Suprapubic skin (tissue), 4 donors: ENCODE data around the gene SLC8A2. TPM values are rescaled to one million over a fixed set of nuclear protein-coding genes. Genes with fewer than 3 reads are reported as not detected.

Experiments
- DNase-seq, 2 donors: peaks; one replicate each; pipeline ENCODE4 v3.0.0-alpha.2; 2019; ENCODE audit warnings: low spot score in 2 of 2
- H3K27ac ChIP-seq: fragments of 200-600 bp; sonication (generic); one replicate; pipeline ENCODE4 v1.5.1; 2019
- H3K27me3 ChIP-seq: fragments of 200-600 bp; sonication (generic); one replicate; pipeline ENCODE4 v1.5.1; 2019
- H3K36me3 ChIP-seq: fragments of 200-600 bp; sonication (generic); one replicate; pipeline ENCODE4 v1.5.1; 2019
- H3K4me1 ChIP-seq: fragments of 200-600 bp; sonication (generic); one replicate; pipeline ENCODE4 v1.5.1; 2019
- H3K4me3 ChIP-seq: fragments of 200-600 bp; sonication (generic); one replicate; pipeline ENCODE4 v1.5.1; 2019; ENCODE audit warnings: mild to moderate bottlenecking
- H3K9me3 ChIP-seq: fragments of 200-600 bp; sonication (generic); one replicate; pipeline ENCODE4 v1.5.1; 2019
- CTCF ChIP-seq, 2 donors: fragments of 200-600 bp in 1 of 2; fragments of 450-650 bp in 1 of 2; sonication (generic) in 1 of 2; IDR thresholded peaks; one replicate each; pipeline ENCODE4 v1.5.1; 2016 to 2019; ENCODE audit warnings: antibody characterized with exemption in 2 of 2, mild to moderate bottlenecking in 1 of 2, moderate library complexity in 1 of 2
- EP300 ChIP-seq: sonication (generic); formaldehyde crosslinking; IDR thresholded peaks from one replicate; pipeline ENCODE4 v1.6.1; 2017; ENCODE audit warnings: antibody characterized with exemption
- POLR2A ChIP-seq, 2 donors: fragments of 450-650 bp; IDR thresholded peaks; one replicate each; pipeline ENCODE4 v1.6.1; 2017; ENCODE audit warnings: antibody characterized with exemption in 2 of 2, mild to moderate bottlenecking in 2 of 2, moderate library complexity in 2 of 2
- POLR2AphosphoS5 ChIP-seq, 3 donors: sonication (generic); formaldehyde crosslinking; IDR thresholded peaks; one replicate each; pipeline ENCODE4 v1.6.1; 2017; ENCODE audit warnings: antibody characterized with exemption in 3 of 3
- WGBS: methylation state at CpG from one replicate; pipeline ENCODE4 v1.1.5; 2018; 5-methylcytosine and 5-hydroxymethylcytosine counted together
- total RNA-seq, 4 donors: library from RNA; depleted of rRNA; stranded (reverse); fragments of >200 nt; gene quantifications; one replicate each; pipeline ENCODE4 v1.1.0, GENCODE V29; 2016

Gene SLC8A2
- total RNA-seq, 4 donors from 2014 or later, result 0.26 to 1.2 (median 0.38) TPM; not detected in 1

GRCh38 chr19:47503826-47504150, 32.1 kb upstream of the SLC8A2 start:
- Histone ChIP-seq H3K9me3 (no peaks in the 10 kb centered on the region), H3K27me3 (no peaks in the 10 kb centered on the region), H3K27ac (no peak overlapping the region), H3K36me3 (peaks cover 48% of the 10 kb centered on the region), H3K4me1 (peaks cover 54% of the 10 kb centered on the region), H3K4me3 (no peak overlapping the region)
- no peak for DNase-seq
- TF ChIP-seq POLR2A (IDR thresholded peaks at IDR 0.05), result no peak
- TF ChIP-seq CTCF (IDR thresholded peaks at IDR 0.05), result no peak
- TF ChIP-seq EP300, result no peak
- no peak for TF ChIP-seq POLR2AphosphoS5 (IDR thresholded peaks at IDR 0.05)
- 96% methylated on average over 5 of the region's 5 CpGs for WGBS

- Histone ChIP-seq H3K27ac (no peak overlapping the region), H3K36me3 (peaks cover 53% of the 10 kb centered on the region), H3K4me3 (no peak overlapping the region), H3K9me3 (no peaks in the 10 kb centered on the region), H3K27me3 (no peaks in the 10 kb centered on the region), H3K4me1 (peaks cover 49% of the 10 kb centered on the region)
- 88% methylated on average over 13 of the region's 13 CpGs for WGBS
- no peak for DNase-seq
- TF ChIP-seq POLR2A (IDR thresholded peaks at IDR 0.05) (no peak), EP300 (no peak), POLR2AphosphoS5 (IDR thresholded peaks at IDR 0.05) (no peak), CTCF (IDR thresholded peaks at IDR 0.05) (no peak)
These were observed 31.6 kb upstream of the SLC8A2 start for GRCh38 chr19:47503130-47503825.

GRCh38 chr19:47499863-47500830, 28.5 kb upstream of the SLC8A2 start:
- Histone ChIP-seq H3K9me3 (no peaks in the 10 kb centered on the region), H3K4me1 (peaks cover 41% of the 10 kb centered on the region), H3K36me3 (peaks cover 80% of the 10 kb centered on the region), H3K27ac (no peak overlapping the region), H3K27me3 (no peaks in the 10 kb centered on the region), H3K4me3 (no peak overlapping the region)
- DNase-seq, result no peak
- TF ChIP-seq POLR2A (IDR thresholded peaks at IDR 0.05) (no peak), EP300 (no peak), POLR2AphosphoS5 (IDR thresholded peaks at IDR 0.05) (no peak), CTCF (IDR thresholded peaks at IDR 0.05) (no peak)
- WGBS, result 56% methylated on average over 24 of the region's 32 CpGs

- 84% methylated on average over 7 of the region's 7 CpGs for WGBS
These were observed 27.7 kb upstream of the SLC8A2 start for GRCh38 chr19:47499371-47499770.

More at GRCh38 chr19:47499371-47499770, 27.7 kb upstream of the SLC8A2 start:
- no peaks in the 10 kb centered on the region for H3K27me3 ChIP-seq
- peaks cover 41% of the 10 kb centered on the region for H3K4me1 ChIP-seq
- H3K9me3 ChIP-seq, result no peaks in the 10 kb centered on the region
- TF ChIP-seq POLR2AphosphoS5 (IDR thresholded peaks at IDR 0.05) (no peak), CTCF (IDR thresholded peaks at IDR 0.05) (no peak), POLR2A (IDR thresholded peaks at IDR 0.05) (no peak), EP300 (no peak)
- no peak for DNase-seq
- peaks cover 86% of the 10 kb centered on the region for H3K36me3 ChIP-seq
- H3K4me3 ChIP-seq, result no peak overlapping the region
- H3K27ac ChIP-seq, result no peak overlapping the region
